H1 (cell line): Measurements from ENCODE around the gene CITED1. TPM values are rescaled to one million over a fixed set of nuclear protein-coding genes. Genes with fewer than 3 reads are reported as not detected.
A peak's percentile ranks its signal among the peaks of the same experiment; 100 is the strongest.

Source experiments
- CEBPB ChIP-seq: IDR thresholded peaks from 2 replicates; pipeline ENCODE4 v1.6.1; 2012; ENCODE audit warnings: low read depth, low read length
- CTCF ChIP-seq, 3 experiments: IDR thresholded peaks; 1 replicate in 2 of 3; 2 replicates in 1 of 3; pipeline versions ENCODE4 v1.5.1 to v1.6.1; 2011; ENCODE audit warnings: low read length in 3 of 3, mild to moderate bottlenecking in 3 of 3, inconsistent platforms in 2 of 3, low read depth in 1 of 3, moderate library complexity in 1 of 3; ENCODE audit not compliant: insufficient read depth in 1 of 3; ENCODE audit errors: control extremely low read depth in 1 of 3
- KDM1A ChIP-seq: fragments of 200-600, 300-600 bp; sonication (generic); IDR thresholded peaks from 2 replicates; pipeline ENCODE4 v1.7.1; 2016; ENCODE audit warnings: mild to moderate bottlenecking, low read length, borderline replicate concordance
- RNF2 ChIP-seq: fragments of 200-900, 300-1000 bp; sonication (generic); IDR thresholded peaks from 2 replicates; pipeline ENCODE4 v1.7.1; 2016; ENCODE audit warnings: borderline replicate concordance, low read depth, mild to moderate bottlenecking, antibody characterized with exemption, low read length; ENCODE audit not compliant: poor library complexity, severe bottlenecking; ENCODE audit errors: missing control alignments
- SIRT6 ChIP-seq: IDR thresholded peaks from one replicate; pipeline ENCODE4 v1.7.1; 2012; ENCODE audit warnings: low read length, inconsistent platforms
- SP1 ChIP-seq: IDR thresholded peaks from 2 replicates; pipeline ENCODE4 v1.6.1; 2011; ENCODE audit warnings: low read depth, low read length
- SUZ12 ChIP-seq: fragments of 200-600 bp; sonication (generic); IDR thresholded peaks from 2 replicates; pipeline ENCODE4 v1.6.1; 2012; ENCODE audit warnings: mild to moderate bottlenecking, inconsistent platforms, low read length, moderate library complexity, mixed read lengths
- TAF7 ChIP-seq: optimal IDR thresholded peaks from 2 replicates; pipeline ENCODE3; 2011; ENCODE audit warnings: low read depth, mild to moderate bottlenecking, inconsistent platforms, low read length, moderate library complexity, borderline replicate concordance
- polyA plus RNA-seq, 7 experiments: library from polyadenylated mRNA; depleted of rRNA in 3 of 7; stranded (reverse) in 5 of 7; unstranded in 2 of 7; fragments of >200 nt in 5 of 7; fragments of 200-250 nt in 2 of 7; gene quantifications; 1 replicate in 5 of 7; 2 replicates in 1 of 7; 4 replicates in 1 of 7; pipeline versions ENCODE4 v1.2.1 to v1.2.3, GENCODE V29; 2011 to 2013; ENCODE audit warnings: missing spikeins in 2 of 7, mixed read lengths in 2 of 7
- total RNA-seq: library from RNA; stranded (reverse); fragmentation: NEBNext Ultra II Directional; extraction: Animal tissue kit (Norgen Biotek cat#: 25700); gene quantifications from 2 replicates; pipeline ENCODE4 v1.2.1, GENCODE V29; 2021

CITED1 gene
- total and polyA plus RNA-seq, 2 of the 8 experiments (the other 6 are each of a cell fraction or from before 2014, with no cell fraction given) = 1.2 to 2.4 TPM

GRCh38 chrX:72308566-72309296 lies 3.0 kb upstream of the CITED1 start (continued):
- peak; percentile 36; the same call in 1 of the 2 replicates for TF ChIP-seq SUZ12
- TF ChIP-seq KDM1A = no peak
- no peak for TF ChIP-seq SIRT6
- no peak for TF ChIP-seq RNF2
- TF ChIP-seq CEBPB = peak; percentile 93
- peak; percentile 94 for TF ChIP-seq SP1
- TF ChIP-seq TAF7 = no peak
- TF ChIP-seq CTCF (IDR thresholded peaks at IDR 0.05; ENCODE audit: control extremely low read depth in 1 of 3, insufficient read depth in 1 of 3, low read depth in 1 of 3, low read length in 3 of 3) = no peak
